ENCODE measurements around the gene JRKL.
"Not testable (repeated sequence)": the region's sequence is repeated elsewhere in the genome, so short reads cannot be mapped to it uniquely, and the experiment has no call there.

The JRKL gene

DNA sequence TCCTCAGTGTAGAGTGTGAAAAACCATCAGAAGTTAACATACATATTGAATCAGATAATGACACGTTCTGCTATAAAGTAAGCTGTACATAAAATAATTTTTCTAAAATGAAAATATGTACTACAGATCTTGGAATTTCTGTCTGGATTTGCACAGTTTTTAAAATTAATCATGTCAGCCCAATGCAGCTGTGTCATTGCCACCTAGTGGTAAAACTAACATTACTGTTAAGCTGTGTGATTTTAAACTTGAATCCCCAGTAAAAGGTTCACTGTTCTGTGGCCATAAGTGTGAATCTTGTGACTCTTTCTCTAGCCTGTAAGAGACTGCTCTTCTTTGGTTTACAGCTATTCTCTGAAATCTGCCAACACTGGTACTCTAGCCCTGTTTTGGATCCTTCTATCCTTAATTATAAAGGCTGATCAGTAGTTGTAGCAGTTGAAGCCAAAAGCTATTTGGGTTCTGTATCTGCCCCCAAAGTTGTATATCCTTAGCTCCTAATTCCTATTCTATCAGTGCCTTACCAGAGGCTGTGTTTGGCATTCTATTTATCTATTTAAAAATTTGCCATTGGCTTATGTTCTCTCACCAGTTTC, 4.0 kb downstream of the JRKL start:
- DNase-seq (ENCODE audit: low read depth, low spot score), result no peak

DNA sequence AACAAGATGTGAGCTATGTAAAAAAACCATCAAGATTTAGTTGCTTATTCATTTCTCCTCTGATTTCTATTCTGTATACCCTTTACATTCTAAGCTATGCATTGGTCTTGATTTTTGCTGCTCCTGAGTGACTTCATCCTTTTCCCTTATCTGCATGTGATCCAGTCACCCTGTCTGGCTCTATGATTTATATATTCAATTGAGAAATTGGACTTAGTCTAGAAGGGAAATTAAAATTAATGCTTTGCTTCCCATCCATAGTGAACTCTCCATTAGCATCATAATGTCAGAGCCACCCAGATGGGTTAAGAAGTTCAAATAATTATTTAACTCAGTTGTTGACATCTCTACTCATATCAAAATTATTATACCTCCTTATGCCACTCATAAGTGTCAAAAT, 5.0 kb downstream of the JRKL start:
- no peak for DNase-seq (ENCODE audit: low read depth, low spot score)

DNA sequence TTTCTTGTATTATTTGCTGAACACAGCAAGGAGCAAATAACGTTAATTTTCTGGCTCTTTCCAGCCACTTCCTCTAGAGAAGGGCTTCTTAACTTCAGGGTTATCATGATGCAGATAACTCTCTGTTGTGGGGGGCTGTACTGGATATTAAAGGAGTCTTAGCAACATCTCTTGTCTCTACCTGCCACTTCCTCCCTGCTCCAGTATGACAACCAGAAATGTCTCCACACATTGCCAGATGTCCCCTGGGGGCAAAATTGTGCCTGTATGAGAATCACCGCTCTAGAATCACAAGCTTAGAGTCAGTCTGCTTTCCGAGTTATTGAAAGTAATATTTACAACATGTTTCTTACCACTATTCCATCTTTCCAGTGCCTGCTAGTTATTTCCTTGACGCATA, 6.8 kb downstream of the JRKL start:
- no peak for DNase-seq (ENCODE audit: low read depth, low spot score)

DNA sequence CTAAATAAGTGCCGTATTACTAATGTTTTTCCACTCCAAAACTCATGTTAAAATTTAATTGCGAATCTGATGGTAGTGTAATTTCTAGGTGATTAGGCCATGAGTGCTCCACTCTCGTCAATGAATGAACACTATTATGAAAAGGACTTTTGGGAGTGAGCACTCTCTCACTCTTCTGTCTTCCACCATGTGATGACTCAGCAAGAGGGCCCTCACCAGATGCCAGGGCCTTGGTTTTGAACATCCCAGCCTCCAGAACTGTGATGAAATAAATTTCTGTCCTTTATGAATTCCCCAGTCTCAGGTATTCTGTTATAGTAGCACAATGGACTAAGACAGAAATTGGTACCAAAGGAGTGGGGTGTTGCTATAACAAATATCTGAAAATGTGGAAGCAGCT, 8.1 kb downstream of the JRKL start:
- DNase-seq (ENCODE audit: low read depth, low spot score), result no peak

DNA sequence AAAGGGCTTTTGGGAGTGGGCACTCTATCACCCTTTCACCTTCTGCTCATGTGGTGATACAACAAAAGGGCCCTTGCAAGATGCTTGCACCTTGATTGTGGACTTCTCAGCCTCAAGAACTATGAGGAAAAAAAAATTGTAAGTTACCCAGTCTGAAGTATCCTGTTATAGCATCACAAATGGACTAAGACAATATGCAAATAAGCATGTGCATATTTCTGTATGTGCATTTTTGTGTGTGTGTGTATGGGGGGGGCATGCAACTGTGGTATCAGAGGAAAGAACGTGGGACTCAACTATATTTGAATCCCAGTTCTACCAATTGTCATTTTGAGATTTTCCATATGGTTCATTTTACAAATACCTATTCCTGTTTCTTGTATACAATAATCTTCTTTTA, 10.9 kb downstream of the JRKL start:
- DNase-seq (ENCODE audit: low read depth, low spot score), result no peak

DNA sequence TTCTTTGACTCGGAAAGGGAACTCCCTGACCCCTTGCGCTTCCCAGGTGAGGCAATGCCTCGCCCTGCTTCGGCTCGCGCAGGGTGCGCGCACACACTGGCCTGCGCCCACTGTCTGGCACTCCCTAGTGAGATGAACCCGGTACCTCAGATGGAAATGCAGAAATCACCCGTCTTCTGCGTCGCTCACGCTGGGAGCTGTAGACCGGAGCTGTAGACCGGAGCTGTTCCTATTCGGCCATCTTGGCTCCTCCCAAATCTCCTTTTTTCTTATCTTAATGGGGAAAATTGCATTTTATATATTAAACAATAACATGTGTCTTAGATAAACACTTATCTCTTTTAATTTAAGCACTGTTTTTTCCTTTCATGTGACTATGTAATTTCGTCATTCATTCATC, 21.6 kb downstream of the JRKL start:
- DNase-seq (ENCODE audit: low read depth, low spot score), result not testable (repeated sequence)

DNA sequence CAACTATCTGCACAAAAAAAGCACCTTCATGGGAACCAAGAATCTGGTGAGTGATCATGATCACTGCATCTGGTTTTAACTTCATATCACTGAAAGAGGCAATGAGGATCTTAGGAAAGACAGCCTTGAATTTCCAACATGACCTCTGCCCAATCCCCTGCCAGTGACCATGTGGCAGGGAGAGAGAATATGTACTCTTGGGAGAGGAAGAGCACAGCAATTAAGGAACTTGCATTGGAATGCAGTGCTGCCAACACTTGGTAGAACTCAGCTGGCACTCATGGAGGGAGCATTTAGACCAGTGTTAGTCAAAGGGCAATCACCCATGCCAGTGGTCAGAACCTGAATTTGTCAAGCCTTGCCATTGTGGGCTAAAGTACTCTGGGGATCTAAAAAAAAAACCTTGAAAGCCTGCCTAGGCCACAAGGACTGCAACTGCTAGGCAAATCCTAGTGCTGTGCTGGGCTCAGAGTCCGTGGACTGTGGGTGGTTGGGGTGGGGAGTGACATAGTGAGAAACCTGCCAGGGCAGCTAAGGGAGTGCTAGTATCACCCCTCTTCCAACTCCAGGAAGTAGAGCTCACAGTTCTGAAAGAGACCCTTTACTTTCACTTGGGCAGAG, 23.1 kb downstream of the JRKL start:
- no peak for DNase-seq (ENCODE audit: low read depth, low spot score)

GRCh38 chr11:96413408-96413807, 23.6 kb downstream of the JRKL start:
- DNase-seq (ENCODE audit: low read depth, low spot score), result no peak

GRCh38 chr11:96424693-96425092, 34.9 kb downstream of the JRKL start:
- no peak for DNase-seq (ENCODE audit: low read depth, low spot score)

DNA sequence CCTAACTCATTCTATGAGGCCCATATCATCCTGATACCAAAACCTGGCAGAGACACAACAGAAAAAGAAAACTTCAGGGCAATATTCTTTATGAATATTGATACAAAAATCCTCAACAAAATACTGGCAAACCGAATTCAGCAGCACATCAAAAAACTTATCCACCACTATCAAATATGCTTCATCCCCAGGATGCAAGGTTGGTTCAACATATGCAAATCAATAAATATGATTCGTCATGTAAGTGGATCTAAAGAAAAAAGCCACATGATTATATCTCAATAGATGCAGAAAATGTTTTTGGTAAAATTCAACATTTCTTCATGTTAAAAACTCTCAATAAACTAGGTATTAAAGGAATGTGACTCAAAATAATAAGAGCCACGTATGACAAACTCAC, 40.9 kb downstream of the JRKL start:
- no peak for DNase-seq (ENCODE audit: low read depth, low spot score)

GRCh38 chr11:96432654-96433053, 42.8 kb downstream of the JRKL start:
- DNase-seq (ENCODE audit: low read depth, low spot score), result not testable (repeated sequence)

Measured in activated naive CD8-positive, alpha-beta T cell treated with anti-CD3 and anti-CD28 coated beads, Interleukin-2, amount 50 U/mL, for 16 hours (primary cell).